NCI-H446 (cell line): ENCODE measurements around the gene CTBS.

Source experiments
- DNase-seq, 2 experiments: peaks; one replicate each; lab custom pipeline; 2025; lab: John Stamatoyannopoulos, UW

CTBS gene

GRCh38 chr1:84506002-84506728, 68.1 kb downstream of the CTBS start, which contains the start of the genes GNG5 and SPATA1:
Gene GNG5, minus strand, starts transcription at chr1:84506581. Its CDS starts 490 bp downstream, at chr1:84506091.
Gene SPATA1, plus strand, starts transcription at chr1:84506386. Its CDS starts 9,974 bp downstream, at chr1:84516360.
- DNase-seq, result peak; percentile 97 to 98

- DNase-seq, result peak; percentile 75 to 82
These were observed 68.7 kb downstream of the CTBS start for GRCh38 chr1:84505493-84506001.

GRCh38 chr1:84504580-84505492, 69.4 kb downstream of the CTBS start:
- DNase-seq, result peak in 1 of 2 experiments; percentile 13

GRCh38 chr1:84502927-84503326, 71.3 kb downstream of the CTBS start:
- no peak for DNase-seq
